GM23248 (cell line): Measurements from ENCODE around the gene SPZ1.

ENCODE experiments used
- EZH2 ChIP-seq: fragments of 200-600 bp; sonication (generic); IDR thresholded peaks from 2 replicates; pipeline ENCODE4 v1.6.1; 2018; ENCODE audit warnings: antibody characterized with exemption, mild to moderate bottlenecking; ENCODE audit not compliant: insufficient read depth, poor library complexity, severe bottlenecking
- EZH2phosphoT487 ChIP-seq: fragments of 200-600 bp; sonication (generic); IDR thresholded peaks from 2 replicates; pipeline ENCODE4 v1.6.1; 2018; ENCODE audit warnings: antibody characterized with exemption, moderate library complexity, mild to moderate bottlenecking, low read depth; ENCODE audit not compliant: insufficient read depth

- TF ChIP-seq EZH2 (no peak), EZH2phosphoT487 (no peak)
Observed at GRCh38 chr5:80348171-80348570, 28.4 kb downstream of the SPZ1 start.
